Mesendoderm (in vitro differentiated cells): Measurements from ENCODE around the gene THSD8.
A peak's percentile ranks its signal among the peaks of the same experiment; 100 is the strongest.

Experiments used
- DNase-seq: peaks from one replicate; pipeline ENCODE4 v3.0.0; 2013
- H2AK5ac ChIP-seq: 2 replicates; pipeline ENCODE4 v1.6.1; 2013; ENCODE audit warnings: low read length, inconsistent platforms
- H2BK120ac ChIP-seq: 2 replicates; pipeline ENCODE4 v1.6.1; 2013; ENCODE audit warnings: low read depth, mild to moderate bottlenecking, low read length, moderate library complexity, mixed read lengths
- H2BK15ac ChIP-seq: replicated peaks from 2 replicates; pipeline ENCODE4 v1.6.1; 2013; ENCODE audit warnings: low read depth, mild to moderate bottlenecking, moderate library complexity
- H2BK5ac ChIP-seq: 2 replicates; pipeline ENCODE4 v1.6.1; 2013; ENCODE audit warnings: low read length, inconsistent platforms
- H3K18ac ChIP-seq: 2 replicates; pipeline ENCODE4 v1.6.1; 2013; ENCODE audit warnings: mild to moderate bottlenecking, low read length, mixed read lengths
- H3K23ac ChIP-seq: one replicate; pipeline ENCODE4 v1.6.1; 2013; ENCODE audit warnings: low read length
- H3K27ac ChIP-seq: 2 replicates; pipeline ENCODE4 v1.5.1; 2013; ENCODE audit warnings: low read depth, mild to moderate bottlenecking, inconsistent platforms, low read length, moderate library complexity
- H3K27me3 ChIP-seq: 2 replicates; pipeline ENCODE4 v1.6.1; 2013; ENCODE audit warnings: low read length, control low read depth, mild to moderate bottlenecking, inconsistent platforms; ENCODE audit not compliant: insufficient read depth, poor library complexity
- H3K36me3 ChIP-seq: 2 replicates; pipeline ENCODE4 v1.6.1; 2013; ENCODE audit warnings: low read length, inconsistent platforms; ENCODE audit not compliant: control insufficient read depth, insufficient read depth
- H3K4ac ChIP-seq: one replicate; pipeline ENCODE4 v1.6.1; 2013; ENCODE audit warnings: low read depth, mild to moderate bottlenecking, low read length, moderate library complexity
- H3K4me1 ChIP-seq: 2 replicates; pipeline ENCODE4 v1.6.1; 2013; ENCODE audit warnings: low read depth, low read length, inconsistent platforms; ENCODE audit not compliant: control insufficient read depth
- H3K4me2 ChIP-seq: 2 replicates; pipeline ENCODE4 v1.6.1; 2013; ENCODE audit warnings: low read length
- H3K4me3 ChIP-seq: 2 replicates; pipeline ENCODE4 v1.5.1; 2013; ENCODE audit warnings: mild to moderate bottlenecking, low read length
- H3K56ac ChIP-seq: one replicate; pipeline ENCODE4 v1.6.1; 2013; ENCODE audit warnings: low read length
- H3K79me1 ChIP-seq: 2 replicates; pipeline ENCODE4 v1.6.1; 2013; ENCODE audit warnings: low read length, inconsistent platforms
- H3K79me2 ChIP-seq: 2 replicates; pipeline ENCODE4 v1.6.1; 2013; ENCODE audit warnings: mild to moderate bottlenecking, low read length; ENCODE audit not compliant: control insufficient read depth, insufficient read depth
- H3K9ac ChIP-seq: 2 replicates; pipeline ENCODE4 v1.6.1; 2013; ENCODE audit warnings: low read length, inconsistent platforms
- H4K5ac ChIP-seq: one replicate; pipeline ENCODE4 v1.6.1; 2013; ENCODE audit warnings: low read length
- H4K8ac ChIP-seq: one replicate; pipeline ENCODE4 v1.6.1; 2013; ENCODE audit warnings: low read depth, mild to moderate bottlenecking, control low read depth, low read length, moderate library complexity
- WGBS: extraction: QIAGEN DNeasy Blood & Tissue Kit; methylation state at CpG from one replicate; pipeline ENCODE4 v1.1.7; 2013; ENCODE audit warnings: low lambda C conversion rate, missing lambda C conversion rate; ENCODE audit not compliant: insufficient coverage; ENCODE audit errors: extremely low coverage; 5-methylcytosine and 5-hydroxymethylcytosine counted together

Gene THSD8

GRCh38 chr19:12833738-12834565, 32.1 kb downstream of the THSD8 start:
- Histone ChIP-seq H3K4ac (no peak overlapping the region), H3K79me2 (no peaks in the 10 kb centered on the region), H3K23ac (no peak overlapping the region), H3K36me3 (no peaks in the 10 kb centered on the region), H3K27me3 (no peaks in the 10 kb centered on the region), H3K4me2 (peak overlapping the region; percentile 58), H2BK5ac (no peak overlapping the region), H3K9ac (peak overlapping the region; percentile 70), H2AK5ac (no peak overlapping the region), H3K79me1 (no peaks in the 10 kb centered on the region), H3K56ac (peak overlapping the region; percentile 88), H4K8ac (no peak overlapping the region), H3K18ac (peak overlapping the region; percentile 54), H3K4me1 (no peaks in the 10 kb centered on the region), H3K4me3 (peak overlapping the region; percentile 49), H2BK120ac (no peak overlapping the region), H4K5ac (no peak overlapping the region), H2BK15ac (no peak overlapping the region), H3K27ac (no peak overlapping the region)
- DNase-seq = peak; percentile 62
- WGBS = no CpG with 5 or more reads among the region's 87 CpGs

GRCh38 chr19:12834566-12834943, 32.7 kb downstream of the THSD8 start, which contains the start of gene RTBDN:
Gene RTBDN (minus strand): TSS chr19:12834579. CDS start chr19:12829979, 4,600 bp downstream.
- WGBS = no CpG with 5 or more reads among the region's 20 CpGs
- Histone ChIP-seq H3K79me2 (no peaks in the 10 kb centered on the region), H4K5ac (no peak within 1 kb of the TSS), H2BK120ac (no peak within 1 kb of the TSS), H3K79me1 (no peaks in the 10 kb centered on the region), H2BK5ac (no peak within 1 kb of the TSS), H3K36me3 (no peaks in the 10 kb centered on the region), H2AK5ac (no peak within 1 kb of the TSS), H3K4ac (no peak within 1 kb of the TSS), H3K23ac (no peak within 1 kb of the TSS), H3K27me3 (no peaks in the 10 kb centered on the region), H2BK15ac (no peak within 1 kb of the TSS), H3K4me3 (peak within 1 kb of the TSS; percentile 49), H3K56ac (peak within 1 kb of the TSS; percentile 88), H4K8ac (no peak within 1 kb of the TSS), H3K4me2 (peak within 1 kb of the TSS; percentile 58), H3K27ac (no peak within 1 kb of the TSS), H3K9ac (peak within 1 kb of the TSS; percentile 70), H3K4me1 (no peaks in the 10 kb centered on the region), H3K18ac (peak within 1 kb of the TSS; percentile 54)
- peak; percentile 56 for DNase-seq

DNA sequence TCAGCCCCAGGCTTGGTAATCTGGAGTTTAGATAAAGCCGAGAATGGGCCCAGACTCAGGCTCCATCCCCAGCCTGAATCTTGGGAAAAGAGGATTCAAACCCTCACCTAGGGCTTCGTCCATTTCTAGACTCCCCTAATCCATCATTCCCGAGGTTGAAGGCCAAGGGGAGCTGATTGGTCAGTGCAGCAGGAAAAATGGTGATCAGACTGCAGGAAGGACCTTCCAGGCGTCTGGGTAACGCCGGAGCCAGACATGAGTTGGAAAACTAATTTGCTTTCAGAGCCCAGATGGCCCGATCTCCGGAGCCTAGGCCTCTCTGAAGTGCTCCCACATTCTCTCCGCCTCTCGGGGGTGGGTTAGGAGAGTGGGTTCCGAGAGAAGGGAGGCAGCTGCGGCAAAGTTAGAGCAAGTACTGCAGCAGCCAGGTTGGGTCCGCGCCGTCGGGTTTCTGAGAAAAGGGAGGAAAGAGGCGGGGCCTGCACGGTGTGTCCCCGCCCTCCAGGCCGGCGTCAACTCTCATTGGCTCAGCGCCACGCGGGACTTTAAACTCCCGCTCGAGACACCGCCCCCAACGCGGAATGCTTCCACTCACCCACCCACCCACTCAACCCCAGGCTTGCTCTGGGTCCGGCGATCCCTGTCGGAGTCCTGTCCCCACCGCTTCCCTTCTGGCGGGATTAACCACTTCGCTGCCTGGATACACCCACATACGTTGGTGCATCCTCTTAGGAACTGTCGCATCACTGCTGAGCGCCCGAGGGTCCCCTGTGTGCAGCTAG, 33.3 kb downstream of the THSD8 start:
- Histone ChIP-seq H4K8ac (no peak overlapping the region), H3K27ac (no peak overlapping the region), H2BK5ac (no peak overlapping the region), H3K56ac (no peak overlapping the region), H2BK120ac (no peak overlapping the region), H3K4me3 (no peak overlapping the region), H3K79me1 (no peaks in the 10 kb centered on the region), H4K5ac (no peak overlapping the region), H2BK15ac (no peak overlapping the region), H3K4me1 (no peaks in the 10 kb centered on the region), H3K4ac (no peak overlapping the region), H3K79me2 (no peaks in the 10 kb centered on the region), H3K23ac (no peak overlapping the region), H3K4me2 (no peak overlapping the region), H2AK5ac (no peak overlapping the region), H3K9ac (no peak overlapping the region), H3K27me3 (no peaks in the 10 kb centered on the region), H3K18ac (no peak overlapping the region), H3K36me3 (no peaks in the 10 kb centered on the region)
- whole genome bisulfite sequencing = no CpG with 5 or more reads among the region's 39 CpGs
- DNase-seq = peak; percentile 52

DNA sequence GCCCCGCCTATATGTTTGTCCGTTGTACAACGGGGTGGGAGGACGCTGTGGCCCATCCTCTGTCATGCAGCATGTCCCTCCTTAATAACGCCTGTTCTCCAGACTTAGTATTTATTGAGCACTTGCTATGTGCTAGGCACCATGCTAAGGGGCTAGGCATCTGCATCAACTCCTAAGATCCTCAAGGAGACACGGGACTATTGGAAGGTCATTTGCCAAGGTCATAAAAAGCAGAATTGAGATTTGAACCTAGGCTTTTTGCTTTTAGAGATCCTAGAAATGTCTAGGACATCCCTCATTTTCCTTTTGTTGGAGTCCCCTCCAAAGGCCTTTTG, 34.6 kb downstream of the THSD8 start:
- no peak overlapping the region for H3K9ac ChIP-seq
- H2BK5ac ChIP-seq = no peak overlapping the region
- no peak overlapping the region for H3K27ac ChIP-seq
- no peaks in the 10 kb centered on the region for H3K4me1 ChIP-seq
- H2BK15ac ChIP-seq = no peak overlapping the region
- no peak overlapping the region for H3K4me2 ChIP-seq
- DNase-seq = no peak
- no peak overlapping the region for H3K56ac ChIP-seq
- no peak overlapping the region for H2BK120ac ChIP-seq
- no peak overlapping the region for H4K8ac ChIP-seq
- no peak overlapping the region for H3K23ac ChIP-seq
- no CpG with 5 or more reads among the region's 6 CpGs for WGBS
- no peak overlapping the region for H3K4ac ChIP-seq
- H3K18ac ChIP-seq = no peak overlapping the region
- no peaks in the 10 kb centered on the region for H3K36me3 ChIP-seq
- H3K27me3 ChIP-seq = no peaks in the 10 kb centered on the region
- H3K4me3 ChIP-seq = no peak overlapping the region
- no peaks in the 10 kb centered on the region for H3K79me2 ChIP-seq
- H3K79me1 ChIP-seq = no peaks in the 10 kb centered on the region
- no peak overlapping the region for H2AK5ac ChIP-seq
- H4K5ac ChIP-seq = no peak overlapping the region

DNA sequence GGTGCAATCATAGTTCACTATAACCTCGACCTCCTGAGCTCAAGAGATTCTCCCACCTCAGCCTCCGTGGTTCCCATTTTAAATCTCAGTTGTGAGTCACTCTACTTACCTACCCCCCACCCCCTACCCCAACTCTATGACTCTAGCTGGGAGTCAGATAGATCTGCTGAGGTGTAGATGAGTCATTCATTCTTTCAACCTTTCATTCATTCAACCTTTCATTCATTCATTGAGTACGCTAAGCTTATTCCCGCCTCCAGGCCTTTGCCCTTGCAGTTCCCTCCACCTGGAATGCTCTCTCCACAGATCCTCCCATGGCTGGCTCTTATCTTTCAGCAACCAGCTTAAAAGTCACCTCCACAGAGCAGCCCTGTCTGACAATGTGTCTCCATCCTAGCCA, 35.4 kb downstream of the THSD8 start:
- Histone ChIP-seq H2BK15ac (no peak overlapping the region), H3K56ac (no peak overlapping the region), H3K27me3 (no peaks in the 10 kb centered on the region), H2AK5ac (no peak overlapping the region), H4K5ac (no peak overlapping the region), H3K79me1 (no peaks in the 10 kb centered on the region), H3K4ac (no peak overlapping the region), H3K4me3 (no peak overlapping the region), H3K18ac (no peak overlapping the region), H3K36me3 (no peaks in the 10 kb centered on the region), H2BK5ac (no peak overlapping the region), H2BK120ac (no peak overlapping the region), H3K9ac (no peak overlapping the region), H4K8ac (no peak overlapping the region), H3K23ac (no peak overlapping the region), H3K4me2 (no peak overlapping the region), H3K79me2 (no peaks in the 10 kb centered on the region), H3K27ac (no peak overlapping the region), H3K4me1 (no peaks in the 10 kb centered on the region)
- DNase-seq = peak; percentile 76
- no CpG with 5 or more reads among the region's 4 CpGs for WGBS
